DOHH2 (cell line): Measurements from ENCODE around the gene WWOX.

Experiments
- H3F3A ChIP-seq: fragments of 200-600 bp; sonication (generic), shearing (Covaris generic); 2 replicates; pipeline ENCODE4 v1.6.0; 2016; ENCODE audit warnings: antibody characterized with exemption, mild to moderate bottlenecking; ENCODE audit not compliant: control insufficient read depth, insufficient read depth
- H3K27ac ChIP-seq: fragments of 200-600 bp; sonication (generic); 2 replicates; pipeline ENCODE4 v1.5.1; 2014; ENCODE audit warnings: low read depth, mild to moderate bottlenecking, low read length, moderate library complexity
- H3K27me3 ChIP-seq: fragments of 200-600 bp; sonication (generic); 2 replicates; pipeline ENCODE4 v1.6.1; 2014; ENCODE audit warnings: mild to moderate bottlenecking, low read length, mixed read lengths; ENCODE audit not compliant: control insufficient read depth
- H3K36me3 ChIP-seq: fragments of 200-600 bp; sonication (generic); 2 replicates; pipeline ENCODE4 v1.6.1; 2014; ENCODE audit warnings: mild to moderate bottlenecking, low read length, moderate library complexity, mixed read lengths; ENCODE audit not compliant: control insufficient read depth
- H3K4me1 ChIP-seq: fragments of 200-600 bp; sonication (generic); 2 replicates; pipeline ENCODE4 v1.6.1; 2014; ENCODE audit warnings: mild to moderate bottlenecking, low read length, mixed read lengths; ENCODE audit not compliant: control insufficient read depth
- H3K4me2 ChIP-seq: fragments of 200-600 bp; sonication (generic); 2 replicates; pipeline ENCODE4 v1.6.0; 2014; ENCODE audit warnings: mild to moderate bottlenecking, low read length, moderate library complexity
- H3K4me3 ChIP-seq: fragments of 200-600 bp; sonication (generic); 2 replicates; pipeline ENCODE4 v1.5.1; 2014; ENCODE audit warnings: mild to moderate bottlenecking, low read length, mixed read lengths
- H3K79me2 ChIP-seq: fragments of 200-600 bp; sonication (generic); 2 replicates; pipeline ENCODE4 v1.6.1; 2014; ENCODE audit warnings: mild to moderate bottlenecking, low read length, mixed read lengths; ENCODE audit not compliant: control insufficient read depth
- H3K9me2 ChIP-seq: fragments of 200-600 bp; sonication (generic); replicated peaks from 2 replicates; pipeline ENCODE4 v1.6.1; 2014; ENCODE audit warnings: mild to moderate bottlenecking, low read length, mixed read lengths; ENCODE audit not compliant: control insufficient read depth
- H3K9me3 ChIP-seq: fragments of 200-600 bp; sonication (generic); 2 replicates; pipeline ENCODE4 v1.6.1; 2014; ENCODE audit warnings: antibody characterized with exemption, low read length, mixed read lengths; ENCODE audit not compliant: control insufficient read depth, insufficient read depth
- H4K20me1 ChIP-seq: fragments of 200-600 bp; sonication (generic); 2 replicates; pipeline ENCODE4 v1.6.0; 2014; ENCODE audit warnings: low read depth, mild to moderate bottlenecking, antibody characterized with exemption, low read length, moderate library complexity; ENCODE audit not compliant: control insufficient read depth, insufficient read depth
- EZH2phosphoT487 ChIP-seq: fragments of 200-600 bp; sonication (generic); IDR thresholded peaks from 2 replicates; pipeline ENCODE4 v1.6.1; 2017; ENCODE audit warnings: borderline replicate concordance, mild to moderate bottlenecking, antibody characterized with exemption, low read length, moderate library complexity, mixed read lengths
- TF ChIP-seq, protein P1 (sequence below): fragments of 200-600 bp; sonication (generic); IDR thresholded peaks from one replicate; pipeline ENCODE4 v1.5.1; 2014; ENCODE audit warnings: antibody characterized with exemption, mild to moderate bottlenecking, low read depth, low read length; ENCODE audit not compliant: poor library complexity, severe bottlenecking

The WWOX gene

GRCh38 chr16:78562111-78562510 lies 462.7 kb downstream of the WWOX start:
- no peak overlapping the region for H3K27ac ChIP-seq
- TF ChIP-seq, protein P1, sequence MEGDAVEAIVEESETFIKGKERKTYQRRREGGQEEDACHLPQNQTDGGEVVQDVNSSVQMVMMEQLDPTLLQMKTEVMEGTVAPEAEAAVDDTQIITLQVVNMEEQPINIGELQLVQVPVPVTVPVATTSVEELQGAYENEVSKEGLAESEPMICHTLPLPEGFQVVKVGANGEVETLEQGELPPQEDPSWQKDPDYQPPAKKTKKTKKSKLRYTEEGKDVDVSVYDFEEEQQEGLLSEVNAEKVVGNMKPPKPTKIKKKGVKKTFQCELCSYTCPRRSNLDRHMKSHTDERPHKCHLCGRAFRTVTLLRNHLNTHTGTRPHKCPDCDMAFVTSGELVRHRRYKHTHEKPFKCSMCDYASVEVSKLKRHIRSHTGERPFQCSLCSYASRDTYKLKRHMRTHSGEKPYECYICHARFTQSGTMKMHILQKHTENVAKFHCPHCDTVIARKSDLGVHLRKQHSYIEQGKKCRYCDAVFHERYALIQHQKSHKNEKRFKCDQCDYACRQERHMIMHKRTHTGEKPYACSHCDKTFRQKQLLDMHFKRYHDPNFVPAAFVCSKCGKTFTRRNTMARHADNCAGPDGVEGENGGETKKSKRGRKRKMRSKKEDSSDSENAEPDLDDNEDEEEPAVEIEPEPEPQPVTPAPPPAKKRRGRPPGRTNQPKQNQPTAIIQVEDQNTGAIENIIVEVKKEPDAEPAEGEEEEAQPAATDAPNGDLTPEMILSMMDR = no peak
- TF ChIP-seq EZH2phosphoT487 = no peak
- no peaks in the 10 kb centered on the region for H3K9me2 ChIP-seq
- H3K4me3 ChIP-seq = no peak overlapping the region
- H3K36me3 ChIP-seq = no peaks in the 10 kb centered on the region
- H3K9me3 ChIP-seq = no peaks in the 10 kb centered on the region
- no peaks in the 10 kb centered on the region for H3K79me2 ChIP-seq
- no peaks in the 10 kb centered on the region for H3K27me3 ChIP-seq
- peaks cover 5% of the 10 kb centered on the region; the same call in 1 of the 2 replicates for H3K4me1 ChIP-seq
- no peaks in the 10 kb centered on the region for H3F3A ChIP-seq
- no peak overlapping the region for H3K4me2 ChIP-seq
- no peaks in the 10 kb centered on the region for H4K20me1 ChIP-seq

DNA sequence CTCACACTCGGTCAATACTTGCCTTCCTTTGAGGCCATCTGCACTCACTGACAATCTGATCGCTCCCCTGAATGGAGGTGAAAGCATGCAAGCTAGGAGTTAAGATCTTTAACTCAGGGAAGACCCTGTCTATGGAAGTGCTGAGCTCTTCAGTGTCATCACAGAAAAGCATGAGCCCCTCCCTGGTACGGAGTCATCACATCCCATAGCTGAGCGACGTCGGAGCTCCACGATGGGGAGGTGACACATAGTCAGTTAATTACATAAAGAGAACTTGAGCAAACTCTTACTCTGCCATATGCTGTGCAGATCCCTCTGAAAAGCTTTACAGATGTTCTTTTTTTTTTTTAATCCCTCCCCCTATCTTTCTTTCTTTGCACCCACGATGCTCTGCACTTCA lies 463.2 kb downstream of the WWOX start:
- Histone ChIP-seq H3K79me2 (no peaks in the 10 kb centered on the region), H3K4me3 (no peak overlapping the region)

DNA sequence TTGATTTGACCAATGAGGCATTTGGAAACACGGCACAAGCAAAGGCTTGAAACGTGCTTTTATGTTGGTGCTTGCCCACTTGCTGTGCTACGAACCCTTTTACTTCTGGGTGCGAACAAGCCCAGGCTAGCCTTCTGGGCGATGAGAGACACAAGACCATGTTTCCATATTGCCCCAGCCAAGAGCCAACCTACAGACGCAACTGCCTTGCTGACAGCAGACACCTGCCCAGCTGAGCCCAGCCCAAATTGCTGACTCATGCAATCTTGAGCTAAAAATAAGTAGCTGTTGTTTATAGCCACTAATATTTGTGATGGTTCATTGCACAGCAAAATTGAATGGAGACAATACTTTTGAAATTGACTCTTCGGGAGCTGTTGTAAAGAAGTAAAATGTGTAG lies 464.5 kb downstream of the WWOX start:
- no peaks in the 10 kb centered on the region for H3K9me3 ChIP-seq
- H3K4me3 ChIP-seq = no peak overlapping the region
- H3K4me2 ChIP-seq = no peak overlapping the region
- no peaks in the 10 kb centered on the region for H4K20me1 ChIP-seq
- no peaks in the 10 kb centered on the region for H3K27me3 ChIP-seq
- no peaks in the 10 kb centered on the region for H3K79me2 ChIP-seq
- H3F3A ChIP-seq = no peaks in the 10 kb centered on the region
- TF ChIP-seq EZH2phosphoT487 = no peak
- TF ChIP-seq, protein P1 = no peak
- H3K36me3 ChIP-seq = no peaks in the 10 kb centered on the region
- no peaks in the 10 kb centered on the region for H3K9me2 ChIP-seq
- H3K4me1 ChIP-seq = peaks cover 5% of the 10 kb centered on the region; the same call in 1 of the 2 replicates
- H3K27ac ChIP-seq = no peak overlapping the region

More for the DNA sequence above, 463.2 kb downstream of the WWOX start:
- no peak for TF ChIP-seq EZH2phosphoT487
- TF ChIP-seq, protein P1 = no peak
- no peaks in the 10 kb centered on the region for H3F3A ChIP-seq
- no peaks in the 10 kb centered on the region for H3K9me3 ChIP-seq
- no peaks in the 10 kb centered on the region for H3K9me2 ChIP-seq
- no peaks in the 10 kb centered on the region for H3K27me3 ChIP-seq
- no peak overlapping the region for H3K4me2 ChIP-seq
- H3K4me1 ChIP-seq = peaks cover 5% of the 10 kb centered on the region; the same call in 1 of the 2 replicates
- no peak overlapping the region for H3K27ac ChIP-seq
- H4K20me1 ChIP-seq = no peaks in the 10 kb centered on the region
- no peaks in the 10 kb centered on the region for H3K36me3 ChIP-seq
